GM12878 (cell line): ENCODE data around the gene SPG7. TPM values are rescaled to one million over a fixed set of nuclear protein-coding genes. Genes with fewer than 3 reads are reported as not detected.

Source experiments
- ATAC-seq: fragments of 200-7000 bp; cut with Tn5 transposase; 3 replicates; pipeline ENCODE4 v1.9.1; 2020; ENCODE audit warnings: mild to moderate bottlenecking, moderate library complexity
- BruUV-seq: library from RNA; stranded (reverse); fragments of 400-500 nt; replicated peaks from 2 replicates; lab custom pipeline; 2021; lab: Mats Ljungman, UMichigan
- CTCF ChIA-PET: fragments of 300-600 bp; sonication (Branson Sonifier 250); formaldehyde crosslinking; extraction: SDS; loops from one replicate; lab custom pipeline; 2021; ENCODE audit warnings: inconsistent platforms; lab: Yijun Ruan, JAX
- POLR2A ChIA-PET: fragments of 350-600 bp; formaldehyde crosslinking; extraction: SDS; loops from one replicate; lab custom pipeline; 2021; ENCODE audit warnings: inconsistent platforms; lab: Charles Lee
- RAD21 ChIA-PET: fragments of 300-600 bp; sonication (Branson Sonifier 250); formaldehyde crosslinking; loops from one replicate; lab custom pipeline; 2023; ENCODE audit warnings: antibody characterized with exemption; ENCODE audit not compliant: unreplicated experiment; lab: Charles Lee
- SMC1A ChIA-PET: fragments of 300-600 bp; sonication (Branson Sonifier 250); formaldehyde crosslinking; loops from one replicate; lab custom pipeline; 2023; ENCODE audit not compliant: unreplicated experiment, uncharacterized antibody; lab: Charles Lee
- DNase-seq: peaks from one replicate; pipeline ENCODE4 v3.0.0-alpha.2; 2011; ENCODE audit warnings: low read depth, low spot score
- FAIRE-seq: peaks from 3 replicates; lab custom pipeline; 2011; peaks lifted over from hg19 to GRCh38; lab: Jason Lieb, UNC
- H2AFZ ChIP-seq: 2 replicates; pipeline ENCODE4 v1.6.0; 2011; ENCODE audit warnings: low read depth, low read length, control low read depth; ENCODE audit not compliant: control insufficient read depth
- H3K27ac ChIP-seq: 2 replicates; pipeline ENCODE4 v1.5.1; 2011; ENCODE audit warnings: control low read depth; ENCODE audit not compliant: control insufficient read depth, insufficient read depth
- H3K27me3 ChIP-seq, 2 experiments: replicated peaks in 1 of 2; 2 replicates each; pipeline versions ENCODE4 v1.6.0 to v1.6.1; 2011; ENCODE audit warnings: low read length in 1 of 2; ENCODE audit not compliant: control insufficient read depth in 2 of 2, insufficient read depth in 2 of 2
- H3K36me3 ChIP-seq, 2 experiments: 2 replicates each; pipeline ENCODE4 v1.5.1; 2011; ENCODE audit warnings: low read length in 1 of 2; ENCODE audit not compliant: control insufficient read depth in 2 of 2, insufficient read depth in 2 of 2
- H3K4me1 ChIP-seq: 2 replicates; pipeline ENCODE4 v1.6.1; 2011; ENCODE audit warnings: mild to moderate bottlenecking, low read length, moderate library complexity, mixed read lengths; ENCODE audit not compliant: control insufficient read depth, insufficient read depth
- H3K4me2 ChIP-seq: 2 replicates; pipeline ENCODE4 v1.6.0; 2011; ENCODE audit warnings: control low read depth; ENCODE audit not compliant: control insufficient read depth, insufficient read depth
- H3K4me3 ChIP-seq: fragments of 200-600 bp; sonication (generic); 2 replicates; pipeline ENCODE4 v1.5.1; 2016
- H3K79me2 ChIP-seq: 2 replicates; pipeline ENCODE4 v1.6.0; 2011; ENCODE audit warnings: low read length; ENCODE audit not compliant: control insufficient read depth, insufficient read depth
- H3K9ac ChIP-seq: 2 replicates; pipeline ENCODE4 v1.8.0; 2011; ENCODE audit warnings: low read length, control low read depth, mixed read lengths; ENCODE audit not compliant: control insufficient read depth, insufficient read depth
- H3K9me3 ChIP-seq: replicated peaks from 3 replicates; pipeline ENCODE4 v1.5.1; 2011; ENCODE audit warnings: mild to moderate bottlenecking, low read length; ENCODE audit not compliant: control insufficient read depth, insufficient read depth
- H4K20me1 ChIP-seq: 2 replicates; pipeline ENCODE4 v1.6.0; 2011; ENCODE audit not compliant: control insufficient read depth, insufficient read depth
- EED ChIP-seq: sonication (generic); IDR thresholded peaks from 2 replicates; pipeline ENCODE4 v1.6.1; 2016; ENCODE audit warnings: antibody characterized with exemption, low read depth
- KAT2A ChIP-seq: conservative IDR thresholded peaks from 2 replicates; pipeline ENCODE4 v1.6.1; 2011; ENCODE audit warnings: low read depth, low read length; ENCODE audit not compliant: control insufficient read depth
- RFX5 ChIP-seq: IDR thresholded peaks from 2 replicates; pipeline ENCODE4 v1.6.1; 2011; ENCODE audit warnings: low read depth, low read length, improper control_type of control experiment
- SIN3A ChIP-seq: IDR thresholded peaks from 2 replicates; pipeline ENCODE4 v1.6.1; 2012; ENCODE audit warnings: low read depth, low read length, improper control_type of control experiment
- SREBF1 ChIP-seq: IDR thresholded peaks from 2 replicates; pipeline ENCODE4 v1.6.1; 2012; ENCODE audit warnings: mild to moderate bottlenecking, low read length
- TCF3 ChIP-seq: IDR thresholded peaks from 2 replicates; pipeline ENCODE4 v1.6.1; 2012; ENCODE audit warnings: low read depth, mild to moderate bottlenecking, low read length, borderline replicate concordance; ENCODE audit not compliant: insufficient read depth
- WGBS: methylation state at CpG from one replicate; pipeline ENCODE4 v1.1.6; 2016; ENCODE audit warnings: low lambda C conversion rate; ENCODE audit not compliant: insufficient replicate concordance, insufficient coverage; ENCODE audit errors: missing lambda C conversion rate; 5-methylcytosine and 5-hydroxymethylcytosine counted together
- in situ Hi-C: fragments of 300-500 bp; cut with MboI; formaldehyde crosslinking; loops from 9 replicates; pipeline ENCODE4 v1.14.3; 2018; ENCODE audit warnings: mixed read lengths
- intact Hi-C: fragments of 100-400 bp; cut with micrococcal nuclease; formaldehyde crosslinking; loops from one replicate; pipeline ENCODE4 v1.14.2; 2022; ENCODE audit not compliant: unreplicated experiment
- polyA plus RNA-seq, 11 experiments: library from polyadenylated mRNA; depleted of rRNA in 4 of 11; unstranded in 6 of 11; stranded (reverse) in 5 of 11; fragments of >200 nt; fragmentation: Nextera tagmentation in 4 of 11; fragmentation: Illumina TruSeq in 1 of 11; extraction: Ambion mirVana in 4 of 11; extraction: Trizol in 1 of 11; gene quantifications; 1 replicate in 1 of 11; 2 replicates in 10 of 11; pipeline versions ENCODE4 v1.2.1 to v1.2.3, GENCODE V29; 2011 to 2016; ENCODE audit warnings: inconsistent platforms in 2 of 11, missing spikeins in 2 of 11, low read depth in 1 of 11
- total RNA-seq, 4 experiments: library from RNA; depleted of rRNA in 3 of 4; stranded (reverse); fragments of >200 nt in 3 of 4; fragmentation: Illumina TruSeq in 1 of 4; extraction: Trizol in 1 of 4; gene quantifications; 2 replicates each; pipeline versions ENCODE4 v1.2.1 to v1.2.3, GENCODE V29; 2013 to 2021

SPG7 gene
- total and polyA plus RNA-seq, 10 of the 15 experiments (the other 5 are each of a cell fraction or from before 2014, with no cell fraction given), result 5.9 to 75.9 (median 52.5) TPM

GRCh38 chr16:89579351-89579750, 71.1 kb downstream of the SPG7 start (continued):
- TF ChIP-seq SIN3A (no peak), KAT2A (no peak), TCF3 (no peak), SREBF1 (no peak)

GRCh38 chr16:89581045-89581695, 73.0 kb downstream of the SPG7 start:
- H3K9ac ChIP-seq, result no peak overlapping the region
- H2AFZ ChIP-seq, result no peak overlapping the region
- H4K20me1 ChIP-seq, result no peaks in the 10 kb centered on the region
- ChIA-PET SMC1A (no interaction called here), CTCF (no interaction called here), RAD21 (no interaction called here), POLR2A (no interaction called here)
- no peak for ATAC-seq
- H3K36me3 ChIP-seq, result no peaks in the 10 kb centered on the region
- no peak overlapping the region for H3K4me3 ChIP-seq
- TF ChIP-seq RFX5 (no peak), EED (peak; percentile 43; the same call in 1 of the 2 replicates)
- H3K9me3 ChIP-seq, result no peaks in the 10 kb centered on the region; the same call in 2 of the 3 replicates
- DNase-seq, result no peak
- no TSS peak for BruUV-seq
- in situ Hi-C loops, result no loop called here
- no peaks in the 10 kb centered on the region for H3K79me2 ChIP-seq
- intact Hi-C loops, result no loop called here
- no peaks in the 10 kb centered on the region for H3K4me1 ChIP-seq
- no peak overlapping the region for H3K27ac ChIP-seq
- 85% methylated on average over 33 of the region's 33 CpGs for WGBS
- H3K27me3 ChIP-seq, result no peaks in the 10 kb centered on the region
- H3K4me2 ChIP-seq, result no peak overlapping the region
- FAIRE-seq, result no peak
